Fibroblast of lung (primary cell): Measurements from ENCODE around the gene DENND4B.

Source experiments
- CTCF ChIP-seq, 2 donors: IDR thresholded peaks in 1 of 2; conservative IDR thresholded peaks in 1 of 2; 1 replicate in 1 of 2; 2 replicates in 1 of 2; pipeline ENCODE4 v1.5.1; 2011 to 2012; ENCODE audit warnings: low read length in 2 of 2, control low read depth in 1 of 2, inconsistent platforms in 1 of 2, low read depth in 1 of 2, mild to moderate bottlenecking in 1 of 2
- EZH2 ChIP-seq: IDR thresholded peaks from 2 replicates; pipeline ENCODE4 v1.5.1; 2012; ENCODE audit warnings: low read length, control low read depth, mild to moderate bottlenecking; ENCODE audit errors: missing control alignments

GRCh38 chr1:153939476-153939875, 7.0 kb downstream of the DENND4B start:
- no peak for TF ChIP-seq CTCF (conservative IDR thresholded peaks at IDR 0.05 in 1 of 2, IDR thresholded peaks at IDR 0.05 in 1 of 2; ENCODE audit: low read depth in 1 of 2, low read length in 2 of 2)
- TF ChIP-seq EZH2 = no peak
